Measurements from ENCODE around the gene RCOR3.
"Not testable (repeated sequence)": the region's sequence is repeated elsewhere in the genome, so short reads cannot be mapped to it uniquely, and the experiment has no call there.

- TF ChIP-seq CTCF (IDR thresholded peaks at IDR 0.05; ENCODE audit: low read depth, low read length); EZH2phosphoT487 (IDR thresholded peaks at IDR 0.05; ENCODE audit: low read depth): not testable (repeated sequence)
These were observed 36.5 kb upstream of the RCOR3 start for GRCh38 chr1:211222469-211223234.

Data from OCI-LY3 (cell line).